CD4-positive, alpha-beta T cell (primary cell): ENCODE measurements around the gene PPP6R2. TPM values are rescaled to one million over a fixed set of nuclear protein-coding genes. Genes with fewer than 3 reads are reported as not detected.

Experiments used
- ATAC-seq: fragments of 200-7000 bp; cut with Tn5 transposase; one replicate; pipeline ENCODE4 v1.10.0; 2022; ENCODE audit warnings: mild to moderate bottlenecking; ENCODE audit not compliant: poor library complexity
- CTCF ChIA-PET: fragments of 350-600 bp; sonication (Branson Sonifier 250); formaldehyde crosslinking; loops from one replicate; lab custom pipeline; 2021; ENCODE audit warnings: antibody characterized with exemption, inconsistent platforms; lab: Charles Lee
- POLR2A ChIA-PET: fragments of 350-600 bp; sonication (Branson Sonifier 250); formaldehyde crosslinking; loops from one replicate; lab custom pipeline; 2021; ENCODE audit warnings: antibody characterized with exemption, inconsistent platforms; lab: Charles Lee
- DNase-seq, 14 experiments: peaks; one replicate each; pipeline ENCODE4 v3.0.0-alpha.2; 2013 to 2020; ENCODE audit warnings: mixed read lengths in 2 of 14
- H3K27ac ChIP-seq, 2 donors: one replicate each; pipeline versions ENCODE4 v1.5.1 to v1.7.0; 2013; ENCODE audit warnings: low read length in 2 of 2, low read depth in 1 of 2, mild to moderate bottlenecking in 1 of 2
- H3K27me3 ChIP-seq, 2 experiments: 1 replicate in 1 of 2; 2 replicates in 1 of 2; pipeline versions ENCODE4 v1.6.1 to v1.7.0; 2013; ENCODE audit warnings: low read length in 2 of 2, control low read depth in 1 of 2, mild to moderate bottlenecking in 1 of 2, moderate library complexity in 1 of 2; ENCODE audit not compliant: insufficient read depth in 2 of 2, control insufficient read depth in 1 of 2
- H3K36me3 ChIP-seq: one replicate; pipeline ENCODE4 v1.6.1; 2013; ENCODE audit warnings: low read length, control low read depth; ENCODE audit not compliant: insufficient read depth
- H3K4me1 ChIP-seq: one replicate; pipeline ENCODE4 v1.6.1; 2013; ENCODE audit warnings: low read length, control low read depth; ENCODE audit not compliant: insufficient read depth
- H3K4me3 ChIP-seq: one replicate; pipeline ENCODE4 v1.5.1; 2013; ENCODE audit warnings: mild to moderate bottlenecking, low read length, moderate library complexity
- H3K9me3 ChIP-seq, 2 experiments: 1 replicate in 1 of 2; 2 replicates in 1 of 2; pipeline versions ENCODE4 v1.6.1 to v1.7.0; 2013; ENCODE audit warnings: low read length in 2 of 2, mild to moderate bottlenecking in 2 of 2, control low read depth in 1 of 2, moderate library complexity in 1 of 2; ENCODE audit not compliant: control insufficient read depth in 1 of 2, insufficient read depth in 1 of 2
- H3K27ac Mint-ChIP-seq: one replicate; pipeline ENCODE4 v1.8.0; 2020; ENCODE audit warnings: mixed read lengths
- H3K27me3 Mint-ChIP-seq: one replicate; pipeline ENCODE4 v1.8.0; 2021; ENCODE audit warnings: mixed read lengths
- H3K36me3 Mint-ChIP-seq: one replicate; pipeline ENCODE4 v1.8.0; 2021; ENCODE audit warnings: low read depth, mixed read lengths
- H3K4me1 Mint-ChIP-seq: one replicate; pipeline ENCODE4 v1.8.0; 2021; ENCODE audit warnings: low read depth, mixed read lengths
- H3K4me3 Mint-ChIP-seq: one replicate; pipeline ENCODE4 v1.8.0; 2020; ENCODE audit warnings: mild to moderate bottlenecking, mixed read lengths
- H3K9me3 Mint-ChIP-seq: one replicate; pipeline ENCODE4 v1.8.0; 2020; ENCODE audit warnings: mixed read lengths
- CTCF ChIP-seq: fragments of 200-600 bp; IDR thresholded peaks from one replicate; pipeline ENCODE4 v1.8.0; 2022; ENCODE audit warnings: antibody characterized with exemption, mild to moderate bottlenecking
- intact Hi-C, 2 experiments: fragments of 100-400 bp; cut with DNase I in 1 of 2; cut with micrococcal nuclease in 1 of 2; formaldehyde crosslinking; loops; one replicate each; pipeline versions ENCODE4 v1.15.1 to v1.9.0; 2023 to 2025; cut with DNase I, micrococcal nuclease
- total RNA-seq, 174 experiments: library from RNA in 2 of 174; stranded (reverse) in 2 of 174; gene quantifications; one replicate each; pipeline ENCODE4 v1.2.3 and lab custom pipeline; 2021 to 2026

Gene PPP6R2
- total RNA-seq, 2 experiments from 2014 or later = 47.1 to 48.0 TPM

DNA sequence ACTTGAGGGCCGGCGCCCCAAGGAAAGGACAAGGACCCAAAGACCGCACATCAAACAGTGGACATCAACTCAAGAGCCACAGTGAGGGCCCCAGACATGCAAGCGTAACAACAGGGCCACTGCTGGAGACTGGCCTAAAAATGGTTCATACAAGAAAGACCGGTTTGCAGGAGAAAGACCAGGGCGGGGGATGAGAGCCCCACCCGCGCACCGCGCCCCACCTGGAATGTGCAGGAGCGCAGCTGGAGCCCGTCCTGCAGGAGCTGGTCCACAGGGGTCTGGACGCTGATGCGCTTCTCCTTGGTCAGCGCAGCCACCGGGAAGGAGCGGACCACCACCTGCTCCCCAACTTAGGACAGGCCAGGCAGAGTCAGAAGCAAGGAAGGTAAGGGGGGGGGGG lies 117.8 kb downstream of the PPP6R2 start:
- H3K4me1 ChIP-seq = peaks cover under 1% of the 10 kb centered on the region
- ATAC-seq (no peak), DNase-seq (no peak)
- no peak overlapping the region for H3K4me3 ChIP-seq
- Mint-ChIP-seq H3K9me3 (no peaks in the 10 kb centered on the region), H3K4me1 (no peaks in the 10 kb centered on the region), H3K27ac (no peak overlapping the region), H3K27me3 (no peaks in the 10 kb centered on the region), H3K36me3 (peaks cover 75% of the 10 kb centered on the region), H3K4me3 (no peak overlapping the region)
- H3K9me3 ChIP-seq = no peaks in the 10 kb centered on the region
- no peaks in the 10 kb centered on the region for H3K27me3 ChIP-seq
- H3K36me3 ChIP-seq = peaks cover 96% of the 10 kb centered on the region
- H3K27ac ChIP-seq = no peak overlapping the region
- intact Hi-C loops = no loop called here
- POLR2A ChIA-PET = interaction anchor here (1.0 kb wide), 1 partner anchor 160 kb away, joined by 4 read pairs; no protein-coding TSS in a partner anchor
- TF ChIP-seq CTCF = no peak
- CTCF ChIA-PET = interaction anchor here (0.5 kb wide), 1 partner anchor 159 kb away, joined by 3 read pairs; no protein-coding TSS in a partner anchor

DNA sequence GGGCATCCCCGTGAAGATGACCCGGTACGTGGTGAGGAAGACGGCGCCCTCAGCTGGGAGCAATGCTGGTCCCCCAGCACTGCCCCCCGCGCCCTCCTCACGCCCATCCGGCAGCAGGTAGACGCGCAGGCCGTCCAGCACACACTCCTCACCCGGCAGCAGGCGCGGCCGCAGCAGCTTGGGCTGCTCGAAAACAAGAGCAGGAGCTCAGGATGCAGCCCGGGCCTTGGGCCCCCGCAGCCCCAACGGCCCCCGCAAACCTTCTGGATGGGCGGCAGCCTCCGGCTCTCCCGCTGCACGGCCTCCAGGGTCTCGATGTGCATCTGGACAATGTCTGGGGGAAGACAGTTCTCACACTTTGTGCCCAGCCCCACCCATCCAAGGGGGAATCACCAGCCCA lies 118.4 kb downstream of the PPP6R2 start:
- Mint-ChIP-seq H3K4me3 (no peak overlapping the region), H3K27me3 (no peaks in the 10 kb centered on the region), H3K4me1 (no peaks in the 10 kb centered on the region), H3K27ac (no peak overlapping the region), H3K36me3 (peaks cover 80% of the 10 kb centered on the region), H3K9me3 (no peaks in the 10 kb centered on the region)
- no peak for DNase-seq
- no peak overlapping the region for H3K4me3 ChIP-seq
- intact Hi-C loops = no loop called here
- no peaks in the 10 kb centered on the region for H3K9me3 ChIP-seq
- CTCF ChIA-PET = no interaction called here
- ATAC-seq = no peak
- no peak overlapping the region for H3K27ac ChIP-seq
- H3K36me3 ChIP-seq = peaks cover 98% of the 10 kb centered on the region
- POLR2A ChIA-PET = no interaction called here
- no peaks in the 10 kb centered on the region for H3K4me1 ChIP-seq
- TF ChIP-seq CTCF = no peak
- no peaks in the 10 kb centered on the region for H3K27me3 ChIP-seq

DNA sequence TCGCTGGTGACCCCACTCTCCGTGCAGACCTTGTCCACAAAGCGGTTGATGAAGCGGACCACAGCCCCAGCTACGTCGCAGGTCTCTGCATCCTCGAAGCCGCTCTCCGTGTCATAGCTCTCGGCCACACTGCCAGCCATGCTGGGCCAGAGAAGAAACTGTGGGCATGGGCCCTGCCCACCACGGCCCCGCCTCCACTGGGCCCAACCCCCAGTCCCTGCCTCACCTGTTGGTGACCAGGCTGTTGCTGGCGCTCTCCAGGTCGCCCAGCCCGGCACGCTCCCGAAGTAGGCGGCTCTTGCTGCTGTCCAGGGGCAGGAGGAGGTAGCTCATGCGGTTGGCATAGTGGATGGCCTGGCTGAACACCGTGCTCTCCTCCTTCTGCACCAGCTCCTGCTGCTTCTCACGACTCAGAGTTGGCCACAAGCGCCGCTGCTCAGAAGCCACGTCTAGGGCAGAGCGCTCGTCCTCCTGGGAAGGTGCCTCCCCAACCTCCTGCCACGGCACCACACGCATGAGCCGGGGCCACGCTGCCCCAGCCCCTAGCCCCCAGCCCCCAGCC lies 118.9 kb downstream of the PPP6R2 start:
- CTCF ChIA-PET = no interaction called here
- no peak for DNase-seq
- H3K4me1 Mint-ChIP-seq = peaks cover 5% of the 10 kb centered on the region
- no peak overlapping the region for H3K4me3 Mint-ChIP-seq
- Histone ChIP-seq H3K4me1 (peaks cover 3% of the 10 kb centered on the region), H3K27ac (no peak overlapping the region), H3K4me3 (no peak overlapping the region), H3K27me3 (no peaks in the 10 kb centered on the region), H3K36me3 (peaks cover 98% of the 10 kb centered on the region), H3K9me3 (no peaks in the 10 kb centered on the region)
- no peak for TF ChIP-seq CTCF
- POLR2A ChIA-PET = no interaction called here
- H3K27me3 Mint-ChIP-seq = no peaks in the 10 kb centered on the region
- H3K27ac Mint-ChIP-seq = no peak overlapping the region
- no peaks in the 10 kb centered on the region for H3K9me3 Mint-ChIP-seq
- no peak for ATAC-seq
- peaks cover 80% of the 10 kb centered on the region for H3K36me3 Mint-ChIP-seq
- intact Hi-C loops = no loop called here
